GM18498 (cell line): ENCODE data around the gene AATK.

Experiments used
- ATAC-seq: cut with Tn5 transposase; IDR thresholded peaks from one replicate; pipeline ENCODE4 v1.9.1; 2021; ENCODE audit warnings: mild to moderate bottlenecking, moderate library complexity; ENCODE audit not compliant: unreplicated experiment

AATK gene, protein sequence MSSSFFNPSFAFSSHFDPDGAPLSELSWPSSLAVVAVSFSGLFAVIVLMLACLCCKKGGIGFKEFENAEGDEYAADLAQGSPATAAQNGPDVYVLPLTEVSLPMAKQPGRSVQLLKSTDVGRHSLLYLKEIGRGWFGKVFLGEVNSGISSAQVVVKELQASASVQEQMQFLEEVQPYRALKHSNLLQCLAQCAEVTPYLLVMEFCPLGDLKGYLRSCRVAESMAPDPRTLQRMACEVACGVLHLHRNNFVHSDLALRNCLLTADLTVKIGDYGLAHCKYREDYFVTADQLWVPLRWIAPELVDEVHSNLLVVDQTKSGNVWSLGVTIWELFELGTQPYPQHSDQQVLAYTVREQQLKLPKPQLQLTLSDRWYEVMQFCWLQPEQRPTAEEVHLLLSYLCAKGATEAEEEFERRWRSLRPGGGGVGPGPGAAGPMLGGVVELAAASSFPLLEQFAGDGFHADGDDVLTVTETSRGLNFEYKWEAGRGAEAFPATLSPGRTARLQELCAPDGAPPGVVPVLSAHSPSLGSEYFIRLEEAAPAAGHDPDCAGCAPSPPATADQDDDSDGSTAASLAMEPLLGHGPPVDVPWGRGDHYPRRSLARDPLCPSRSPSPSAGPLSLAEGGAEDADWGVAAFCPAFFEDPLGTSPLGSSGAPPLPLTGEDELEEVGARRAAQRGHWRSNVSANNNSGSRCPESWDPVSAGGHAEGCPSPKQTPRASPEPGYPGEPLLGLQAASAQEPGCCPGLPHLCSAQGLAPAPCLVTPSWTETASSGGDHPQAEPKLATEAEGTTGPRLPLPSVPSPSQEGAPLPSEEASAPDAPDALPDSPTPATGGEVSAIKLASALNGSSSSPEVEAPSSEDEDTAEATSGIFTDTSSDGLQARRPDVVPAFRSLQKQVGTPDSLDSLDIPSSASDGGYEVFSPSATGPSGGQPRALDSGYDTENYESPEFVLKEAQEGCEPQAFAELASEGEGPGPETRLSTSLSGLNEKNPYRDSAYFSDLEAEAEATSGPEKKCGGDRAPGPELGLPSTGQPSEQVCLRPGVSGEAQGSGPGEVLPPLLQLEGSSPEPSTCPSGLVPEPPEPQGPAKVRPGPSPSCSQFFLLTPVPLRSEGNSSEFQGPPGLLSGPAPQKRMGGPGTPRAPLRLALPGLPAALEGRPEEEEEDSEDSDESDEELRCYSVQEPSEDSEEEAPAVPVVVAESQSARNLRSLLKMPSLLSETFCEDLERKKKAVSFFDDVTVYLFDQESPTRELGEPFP (N-terminal part only)

DNA sequence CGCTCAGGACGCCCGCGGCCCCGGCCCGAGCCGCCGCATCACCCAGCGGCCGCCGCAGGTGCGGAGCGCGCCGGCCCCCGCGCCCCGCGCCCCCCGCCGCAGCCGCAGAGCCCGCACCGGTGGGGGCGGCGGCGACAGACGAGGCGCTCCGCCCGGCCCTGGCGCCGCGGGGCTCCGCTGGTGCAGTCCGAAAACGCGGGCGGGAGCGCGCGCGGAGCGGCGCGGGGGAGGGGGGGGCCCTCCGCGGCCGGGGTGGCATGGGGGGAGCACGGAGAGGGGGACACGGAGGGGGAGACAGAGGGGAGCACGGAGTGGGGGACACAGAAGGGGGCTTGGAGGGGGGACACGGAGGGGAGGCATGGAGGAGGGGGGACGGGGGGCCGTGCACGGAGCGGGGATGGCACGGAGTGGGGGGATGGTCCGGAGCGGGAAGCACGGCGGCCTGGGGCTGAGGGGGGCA is at the start of gene AATK:
TSS of gene AATK (minus strand) at position 189 of the 460 bp plus-strand sequence. CDS start 229 bp downstream, outside the sequence.
- ATAC-seq, result no peak

DNA sequence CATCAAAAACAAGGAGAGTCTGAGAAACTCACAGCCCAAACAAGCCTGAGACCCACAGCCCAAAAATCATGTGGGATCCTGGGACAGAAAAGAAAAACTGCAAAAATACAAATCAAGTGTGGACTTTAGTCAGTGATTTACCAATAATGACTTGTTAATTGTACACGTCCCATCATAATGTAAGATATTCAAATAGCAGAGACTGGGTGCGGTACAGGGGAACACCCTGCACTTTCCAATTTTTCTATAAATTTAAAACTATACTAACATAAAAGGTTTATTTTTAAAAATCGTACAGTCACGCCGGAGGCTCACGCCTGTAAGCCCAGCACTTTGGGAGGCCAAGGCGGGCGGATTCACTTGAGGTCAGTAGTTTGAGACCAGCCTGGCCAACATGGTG is 48.0 kb upstream of the AATK start:
- no peak for ATAC-seq

DNA sequence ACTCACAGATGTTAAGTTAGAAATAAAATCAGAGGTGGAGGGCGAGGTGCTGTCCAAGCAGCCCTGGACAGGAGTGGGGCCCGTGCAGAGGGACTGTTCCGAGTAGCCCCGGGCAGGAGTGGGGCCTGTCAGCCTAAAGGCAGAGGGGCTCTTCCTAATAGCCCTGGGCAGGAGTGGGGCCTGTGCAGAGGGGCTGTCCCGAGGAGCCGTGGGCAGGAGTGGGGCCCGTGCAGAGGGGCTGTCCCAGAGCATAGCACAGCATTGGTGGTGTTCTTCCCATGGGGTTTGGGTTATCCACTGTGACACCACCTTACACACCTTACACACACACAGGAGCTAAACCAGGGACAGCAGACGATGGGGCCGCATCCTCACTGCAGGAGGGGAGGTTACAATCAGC is 46.3 kb upstream of the AATK start:
- ATAC-seq, result no peak

DNA sequence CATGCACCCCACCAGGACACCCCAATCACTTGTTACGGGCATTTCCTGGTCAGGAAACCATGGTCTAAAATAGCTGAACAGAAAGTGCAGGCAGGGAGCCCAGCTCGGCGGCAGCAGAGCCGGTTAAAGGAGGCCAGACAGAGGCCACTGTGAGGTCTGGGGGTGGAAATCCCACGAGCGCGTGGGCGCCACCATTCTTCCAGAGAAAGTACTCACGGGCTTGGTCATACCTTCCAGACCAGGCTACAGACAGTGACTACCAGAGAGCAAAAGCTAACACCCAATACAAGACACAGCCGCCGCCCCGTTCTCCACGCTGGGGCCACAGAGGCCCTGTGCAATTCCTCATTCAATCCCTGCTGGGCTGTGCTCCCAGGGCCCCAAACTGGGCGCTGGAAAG is 44.8 kb upstream of the AATK start:
- no peak for ATAC-seq

DNA sequence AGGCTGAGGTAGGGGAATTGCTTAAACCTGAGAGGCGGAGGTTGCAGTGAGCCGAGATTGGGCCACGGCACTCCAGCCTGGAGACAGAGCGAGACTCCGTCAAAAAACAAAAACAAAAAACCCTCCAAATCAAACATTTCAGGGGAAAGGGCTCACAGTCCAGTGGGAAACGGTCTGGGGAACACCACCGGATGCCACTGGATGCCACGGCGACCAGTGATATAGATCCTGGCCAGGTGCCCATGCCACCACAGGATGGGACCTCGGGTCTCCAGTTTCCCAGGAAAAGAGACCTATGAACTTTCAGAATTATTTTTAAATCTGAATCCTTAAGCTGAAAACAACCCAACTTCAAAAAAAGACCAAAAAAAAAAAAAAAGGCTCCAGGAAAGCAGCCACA is 44.4 kb upstream of the AATK start:
- ATAC-seq, result no peak

DNA sequence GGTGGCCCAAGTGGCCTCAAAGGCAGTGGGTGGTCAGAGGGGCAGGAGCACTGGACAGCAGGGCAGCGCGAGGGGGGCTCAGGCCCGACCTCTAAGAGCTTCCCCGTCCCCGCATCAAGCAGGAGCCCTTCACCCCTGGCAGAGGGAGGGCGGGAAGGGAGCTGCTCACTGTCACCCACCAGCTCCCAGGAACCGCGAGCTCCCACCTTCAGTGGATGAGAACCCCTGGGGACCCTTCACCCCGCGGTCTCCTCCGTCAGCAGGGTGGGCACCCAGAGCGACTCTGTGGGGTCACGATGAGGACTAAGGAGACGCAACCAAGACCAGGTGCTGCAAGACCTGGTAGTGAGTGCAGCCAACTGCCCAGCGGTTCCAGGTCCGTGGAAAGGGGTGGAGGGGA is 43.1 kb upstream of the AATK start:
- ATAC-seq, result no peak

DNA sequence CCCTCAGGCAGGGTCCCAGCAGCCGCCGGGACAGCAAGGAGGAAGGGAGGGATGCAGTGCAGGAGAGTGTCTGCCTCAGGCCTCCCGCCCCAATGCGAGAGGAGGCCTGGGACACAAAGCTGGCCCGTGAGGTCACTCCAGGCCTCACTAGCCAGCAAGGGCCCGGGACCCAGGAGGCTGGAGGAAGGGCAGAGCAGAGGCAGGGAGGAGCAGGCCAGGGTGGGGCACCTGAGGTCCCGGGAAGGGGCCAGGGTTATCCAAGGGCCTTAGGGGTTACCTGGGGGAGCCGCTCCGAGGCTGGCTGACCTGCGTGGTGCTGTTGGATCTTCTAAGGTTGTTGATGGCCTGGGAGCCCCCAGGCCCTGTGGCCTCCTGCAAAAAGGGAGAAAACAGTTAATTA is 42.6 kb upstream of the AATK start:
- no peak for ATAC-seq

DNA sequence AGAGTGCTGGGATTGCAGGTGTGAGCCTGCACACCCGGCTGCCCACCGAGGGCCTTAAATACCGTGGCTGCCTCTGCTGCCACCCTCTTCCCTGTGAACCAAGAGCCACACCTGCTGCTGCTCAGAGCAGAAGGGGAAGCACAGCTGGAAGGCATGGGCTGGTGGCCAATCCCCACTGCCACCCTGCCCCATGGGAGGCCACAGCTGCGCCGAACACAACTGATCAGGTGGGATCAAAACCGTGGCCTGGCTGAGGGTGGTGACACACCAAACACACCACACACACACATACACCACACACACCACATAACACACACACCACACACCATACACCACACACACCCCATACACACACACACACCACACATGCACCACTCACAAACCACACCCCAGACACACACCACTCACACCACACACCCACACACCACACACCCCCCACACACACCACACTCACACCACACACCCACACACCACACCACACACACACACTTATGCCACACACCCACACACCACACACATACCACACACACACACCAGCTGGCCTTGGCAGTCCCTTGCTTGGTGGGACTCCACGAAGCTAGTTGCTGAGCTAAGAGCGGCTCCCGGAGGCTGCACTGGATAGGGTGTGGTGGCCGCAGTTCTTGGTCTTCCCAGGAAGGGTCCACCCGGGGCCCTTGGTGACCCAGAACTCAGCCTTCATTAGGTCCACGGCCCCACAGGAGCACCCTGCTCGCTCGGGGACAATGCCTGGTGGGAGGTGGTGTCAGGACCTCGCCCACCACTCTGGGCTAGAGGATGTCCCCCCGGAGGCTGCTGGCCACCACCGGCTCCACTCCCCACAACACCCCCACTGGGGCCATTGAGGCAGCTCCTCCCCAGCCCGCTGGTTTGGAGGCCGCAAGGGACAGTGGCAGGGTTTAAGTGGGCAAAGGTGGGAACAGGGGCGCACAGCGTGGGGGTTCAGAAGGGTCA is 41.9 kb upstream of the AATK start:
- ATAC-seq, result no peak

DNA sequence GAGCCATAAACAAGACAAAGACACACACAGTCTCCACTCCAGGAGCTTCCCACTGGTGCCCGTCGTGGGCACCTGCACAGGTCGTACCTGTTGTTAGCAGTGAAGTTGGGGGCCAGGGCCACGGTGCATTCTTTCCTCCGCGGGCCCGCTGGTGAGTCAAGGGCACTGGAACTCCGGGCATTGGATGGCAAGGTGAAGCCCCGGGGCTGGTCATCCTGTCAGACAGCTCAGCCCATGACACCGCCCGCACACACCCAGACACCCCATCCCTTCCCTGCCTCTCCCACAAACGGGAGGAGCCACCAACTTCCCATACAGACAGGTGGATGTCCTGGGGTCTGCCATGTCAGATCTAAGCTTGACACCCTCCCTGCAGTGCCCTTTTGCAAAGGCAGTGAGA is 40.6 kb upstream of the AATK start:
- no peak for ATAC-seq

DNA sequence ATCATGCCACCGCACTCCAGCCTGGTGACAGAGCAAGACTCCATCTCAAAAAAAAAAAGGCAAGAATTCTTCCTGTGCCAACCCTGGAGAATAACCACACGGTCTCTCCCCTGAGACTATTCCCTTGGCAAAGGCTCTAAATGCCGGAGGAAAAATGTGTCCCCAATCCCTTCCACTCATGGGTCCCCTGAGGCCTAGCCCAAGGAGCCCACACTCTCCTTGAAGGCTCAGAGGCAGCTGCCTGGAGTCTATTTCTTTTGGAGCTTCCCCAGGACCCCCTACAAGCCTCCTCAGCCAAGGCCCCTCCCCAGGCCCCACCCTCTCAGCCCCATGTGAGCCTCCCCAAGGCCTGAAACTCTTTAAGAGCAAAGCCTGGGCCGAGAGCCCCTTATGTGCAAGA is 40.1 kb upstream of the AATK start:
- no peak for ATAC-seq

DNA sequence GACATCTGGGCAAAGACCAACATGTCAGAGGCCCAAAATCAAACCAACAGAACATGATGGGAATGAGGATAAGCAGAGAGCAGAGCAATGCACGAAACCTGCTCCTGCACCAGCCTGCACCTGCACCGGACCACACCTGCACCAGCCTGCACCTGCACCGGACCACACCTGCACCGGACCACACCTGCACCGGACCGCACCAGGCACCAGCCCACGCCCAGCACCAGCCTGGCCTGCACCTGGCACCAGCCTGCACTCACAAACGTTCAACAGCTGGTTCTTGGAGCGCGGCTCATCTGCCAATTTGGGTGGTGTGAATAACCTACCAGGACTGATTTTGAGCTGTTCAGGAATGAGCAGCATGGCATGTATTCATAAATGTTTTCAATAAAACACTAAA is 38.6 kb upstream of the AATK start:
- no peak for ATAC-seq

DNA sequence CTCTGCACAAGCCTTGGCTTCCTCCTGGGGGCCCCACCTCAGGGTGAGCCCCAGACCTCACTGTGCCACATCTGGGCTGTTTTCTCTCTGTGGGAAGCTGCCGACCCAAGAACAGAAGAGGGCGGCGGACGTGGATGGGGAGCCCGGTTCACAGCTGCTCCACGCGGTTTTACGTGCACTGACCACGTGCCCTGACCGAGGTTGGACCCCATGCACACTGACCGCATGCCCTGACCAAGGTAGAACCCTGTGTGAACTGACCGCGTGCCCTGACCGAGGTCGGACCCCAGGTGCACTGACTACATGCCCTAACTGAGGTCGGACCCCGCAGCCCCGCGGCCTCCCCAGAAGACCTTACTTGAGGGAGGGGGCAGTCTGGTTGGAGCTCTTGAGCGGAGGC is 37.1 kb upstream of the AATK start:
- no peak for ATAC-seq

DNA sequence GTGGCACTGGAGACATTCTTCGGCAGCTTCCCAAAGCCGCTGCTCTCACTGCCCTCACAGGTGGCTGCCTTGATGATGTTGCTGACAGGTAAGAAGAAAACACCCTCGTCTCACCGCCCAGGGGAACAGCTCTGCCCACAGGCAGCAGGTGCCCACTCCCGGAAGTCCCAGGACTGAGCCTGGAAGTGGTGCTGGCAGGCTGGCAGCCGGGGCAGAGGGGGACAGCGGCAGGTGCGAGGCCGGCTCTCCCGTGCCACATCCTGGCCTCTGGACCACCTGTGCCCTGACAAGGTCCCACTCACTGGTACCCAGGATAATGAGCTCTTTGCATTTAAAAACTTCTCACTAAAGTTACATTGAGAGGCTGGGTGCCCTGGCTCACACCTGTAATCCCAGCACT is 36.3 kb upstream of the AATK start:
- ATAC-seq, result no peak

DNA sequence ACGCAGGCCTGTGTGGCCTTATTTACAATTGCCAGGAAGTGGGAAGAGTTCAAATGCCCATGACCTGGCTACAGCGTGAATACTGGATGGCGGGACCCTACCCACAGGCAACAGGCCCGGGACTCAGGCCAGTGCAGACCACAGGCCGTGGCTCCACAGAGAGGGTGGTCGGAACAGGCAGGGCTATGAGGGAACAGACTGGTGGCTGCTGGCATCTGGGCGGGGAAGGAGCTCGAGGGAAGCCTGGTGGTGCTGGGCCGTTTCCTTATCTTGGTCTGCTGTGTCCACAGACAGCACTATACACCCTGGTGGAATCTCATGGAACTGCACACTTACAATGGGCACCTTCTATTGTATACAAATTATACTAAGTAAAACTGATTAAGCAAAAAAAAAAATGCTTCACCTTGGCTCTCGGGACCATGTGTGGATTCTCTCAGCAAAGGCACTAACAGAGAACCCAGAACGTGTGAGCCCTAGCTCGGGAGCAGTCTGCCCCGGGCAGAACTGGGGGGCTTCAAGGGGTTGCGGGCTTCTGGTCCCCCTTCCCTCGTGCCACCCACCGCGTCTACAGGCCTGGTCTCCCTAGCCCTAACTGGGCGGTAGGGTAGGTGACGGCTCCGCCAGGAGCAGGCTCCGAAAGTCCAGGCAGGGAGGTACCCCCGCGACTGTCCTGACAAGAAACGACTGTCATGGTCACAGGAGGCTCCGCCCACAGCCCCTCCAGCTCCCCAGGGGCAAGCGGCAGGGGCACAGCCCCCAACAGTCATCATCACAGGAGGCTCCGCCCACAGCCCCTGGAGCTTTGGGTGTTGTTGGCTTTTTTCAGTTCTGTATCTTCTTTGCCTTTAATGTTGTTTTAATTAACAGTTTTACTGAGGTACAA is 34.9 kb upstream of the AATK start:
- no peak for ATAC-seq

DNA sequence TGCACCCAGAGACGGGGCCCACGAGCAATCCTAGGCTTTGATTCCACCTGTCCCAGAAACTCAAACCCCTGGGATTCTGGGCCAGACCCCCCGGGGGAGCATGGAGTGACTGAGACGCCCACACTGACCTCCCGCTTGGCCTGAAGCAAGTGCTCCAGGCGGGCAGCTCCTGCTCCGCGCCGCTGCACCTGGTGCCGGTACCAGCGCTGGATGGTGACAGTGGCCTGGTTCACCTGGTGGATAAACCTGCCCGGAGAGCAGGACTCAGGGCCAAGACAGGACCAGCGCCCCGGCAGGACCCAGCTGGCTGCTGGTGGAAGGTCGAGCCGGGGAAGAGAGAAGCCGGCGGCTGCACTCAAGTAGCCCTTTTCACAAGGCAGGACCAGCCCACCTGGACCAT is 34.2 kb upstream of the AATK start:
- ATAC-seq, result no peak

DNA sequence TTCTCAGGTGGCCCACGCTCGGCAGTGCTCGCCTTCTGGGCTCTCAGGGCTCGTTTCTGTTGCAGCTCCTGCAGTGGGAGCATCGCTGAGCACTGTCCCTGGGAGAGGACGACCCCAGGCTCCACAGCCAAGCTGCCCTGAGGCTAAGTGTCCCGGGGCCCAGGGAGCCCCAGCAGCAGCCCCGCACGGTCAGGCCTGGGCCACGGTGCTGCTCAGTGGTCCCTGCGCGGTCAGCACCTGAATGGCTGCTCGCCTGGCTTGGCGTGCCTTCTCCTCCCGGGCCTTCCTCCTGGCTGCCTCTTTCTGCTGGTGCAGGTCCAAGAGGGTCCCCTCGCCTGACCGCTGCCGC is 33.4 kb upstream of the AATK start:
- ATAC-seq, result no peak

DNA sequence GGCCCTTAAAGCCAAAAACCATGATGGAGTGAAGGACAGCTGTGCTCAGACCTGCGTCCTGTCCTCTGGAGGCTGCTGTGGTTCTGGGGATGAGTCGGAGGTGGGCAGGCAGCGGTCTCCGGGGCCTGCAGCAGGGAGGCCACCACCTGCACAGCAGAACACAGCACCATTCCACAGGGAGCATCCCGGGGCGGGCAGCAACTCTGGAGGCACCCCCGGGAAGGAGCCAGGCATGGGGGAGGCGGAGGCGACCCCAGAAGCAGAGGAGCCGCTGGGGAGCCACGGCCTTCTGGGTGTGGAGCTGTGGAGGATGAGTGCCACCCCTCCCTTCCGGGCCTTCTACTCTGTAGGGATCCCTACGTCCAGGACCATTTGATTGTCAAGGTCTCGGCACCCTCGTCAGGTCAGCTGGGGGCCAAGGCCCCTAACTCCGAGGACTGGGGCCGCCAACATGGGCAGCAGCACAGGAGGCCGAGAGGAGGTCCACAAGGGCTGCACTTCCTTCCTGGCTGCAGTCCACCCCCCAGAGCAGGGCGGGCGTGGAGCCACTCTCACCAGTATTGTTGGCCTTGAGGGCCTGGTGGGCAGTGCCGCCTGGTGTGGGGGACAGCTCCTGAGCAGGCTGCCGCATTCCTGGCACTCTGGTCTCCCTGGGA is 32.9 kb upstream of the AATK start:
- ATAC-seq, result no peak

DNA sequence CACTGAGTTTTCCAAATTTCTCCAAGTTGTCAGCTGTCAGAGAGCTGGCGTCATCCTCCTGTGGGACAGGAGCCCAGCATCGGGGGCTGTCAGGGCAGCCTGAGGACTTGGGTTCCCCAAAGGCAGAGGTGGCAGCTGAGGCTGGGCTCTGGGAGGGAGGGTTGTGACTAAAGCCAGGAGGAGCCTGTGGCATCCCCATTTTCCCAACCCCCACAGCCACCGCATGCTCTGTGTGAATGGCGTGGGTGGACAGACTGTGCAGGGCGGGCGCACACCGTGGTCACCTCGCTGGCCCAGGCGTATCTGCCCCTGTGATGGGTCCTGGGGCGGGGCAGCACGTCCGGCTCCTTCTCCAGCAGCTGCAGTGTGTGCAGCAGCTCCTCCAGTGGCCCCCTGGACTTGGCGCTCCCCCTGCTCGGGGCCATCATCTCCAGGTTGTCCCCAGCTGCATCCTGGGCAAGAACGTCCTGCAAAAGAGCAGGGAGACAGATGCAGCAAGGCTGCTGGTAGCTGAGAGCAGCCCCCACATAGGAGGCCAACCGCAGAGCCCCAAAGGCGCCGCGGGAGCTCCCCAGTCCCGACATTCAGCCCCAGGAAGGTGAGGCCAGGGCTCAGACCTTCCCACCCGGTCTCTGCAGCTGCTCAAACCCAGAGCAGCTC is 31.9 kb upstream of the AATK start:
- no peak for ATAC-seq
